ENCODE results near the gene TP73. TPM values are rescaled to one million over a fixed set of nuclear protein-coding genes. Genes with fewer than 3 reads are reported as not detected.

The TP73 gene
- total RNA-seq, 3 donors from 2014 or later (not counting 1 experiment from before 2014, with no cell fraction given): 0.28 to 0.50 (median 0.39) TPM

DNA sequence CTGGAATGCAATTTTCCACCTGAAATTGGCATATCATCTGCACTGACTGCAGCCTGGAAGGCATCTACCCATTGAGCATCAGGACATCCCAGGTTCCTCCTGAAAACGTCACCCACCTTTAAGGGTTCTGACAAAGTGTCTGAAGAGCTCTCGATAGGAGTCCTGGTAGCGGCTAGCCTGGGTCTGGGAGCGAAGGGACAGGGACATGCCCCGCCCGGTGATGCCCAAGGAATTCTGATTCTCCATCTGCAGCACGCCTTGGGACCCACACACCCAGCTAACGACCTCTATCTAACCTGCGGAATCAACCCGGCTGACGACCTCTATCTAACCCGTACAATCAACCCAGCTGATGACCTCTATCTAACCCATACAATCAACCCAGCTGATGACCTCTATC lies 86.6 kb downstream of the TP73 start:
- Mint-ChIP-seq H3K9me3 (no peaks in the 10 kb centered on the region), H3K4me3 (no peak overlapping the region), H3K27me3 (ENCODE audit: low read depth in 2 of 2) (no peaks in the 10 kb centered on the region), H3K27ac (no peak overlapping the region), H3K36me3 (no peaks in the 10 kb centered on the region), H3K4me1 (peaks cover 0 to 5% of the 10 kb centered on the region in 2 donors)
- Histone ChIP-seq H3K36me3 (ENCODE audit: control insufficient read depth, insufficient read depth, low read length) (peaks cover 18% of the 10 kb centered on the region), H3K4me3 (ENCODE audit: low read length) (no peak overlapping the region), H3K27me3 (ENCODE audit: control insufficient read depth, insufficient read depth, low read length) (no peaks in the 10 kb centered on the region), H3K27ac (ENCODE audit: low read length) (no peak overlapping the region), H3K4me1 (ENCODE audit: control insufficient read depth, insufficient read depth, low read length) (no peaks in the 10 kb centered on the region), H3K9me3 (ENCODE audit: control insufficient read depth, insufficient read depth, low read length) (no peaks in the 10 kb centered on the region)
- TF ChIP-seq, protein P1, sequence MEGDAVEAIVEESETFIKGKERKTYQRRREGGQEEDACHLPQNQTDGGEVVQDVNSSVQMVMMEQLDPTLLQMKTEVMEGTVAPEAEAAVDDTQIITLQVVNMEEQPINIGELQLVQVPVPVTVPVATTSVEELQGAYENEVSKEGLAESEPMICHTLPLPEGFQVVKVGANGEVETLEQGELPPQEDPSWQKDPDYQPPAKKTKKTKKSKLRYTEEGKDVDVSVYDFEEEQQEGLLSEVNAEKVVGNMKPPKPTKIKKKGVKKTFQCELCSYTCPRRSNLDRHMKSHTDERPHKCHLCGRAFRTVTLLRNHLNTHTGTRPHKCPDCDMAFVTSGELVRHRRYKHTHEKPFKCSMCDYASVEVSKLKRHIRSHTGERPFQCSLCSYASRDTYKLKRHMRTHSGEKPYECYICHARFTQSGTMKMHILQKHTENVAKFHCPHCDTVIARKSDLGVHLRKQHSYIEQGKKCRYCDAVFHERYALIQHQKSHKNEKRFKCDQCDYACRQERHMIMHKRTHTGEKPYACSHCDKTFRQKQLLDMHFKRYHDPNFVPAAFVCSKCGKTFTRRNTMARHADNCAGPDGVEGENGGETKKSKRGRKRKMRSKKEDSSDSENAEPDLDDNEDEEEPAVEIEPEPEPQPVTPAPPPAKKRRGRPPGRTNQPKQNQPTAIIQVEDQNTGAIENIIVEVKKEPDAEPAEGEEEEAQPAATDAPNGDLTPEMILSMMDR (IDR thresholded peaks at IDR 0.05): no peak
- 93% methylated on average over 12 of the region's 12 CpGs for WGBS (ENCODE audit: insufficient coverage)
- no peak for DNase-seq
- intact Hi-C loops (cut with micrococcal nuclease): no loop called here
- no peak for ATAC-seq

DNA sequence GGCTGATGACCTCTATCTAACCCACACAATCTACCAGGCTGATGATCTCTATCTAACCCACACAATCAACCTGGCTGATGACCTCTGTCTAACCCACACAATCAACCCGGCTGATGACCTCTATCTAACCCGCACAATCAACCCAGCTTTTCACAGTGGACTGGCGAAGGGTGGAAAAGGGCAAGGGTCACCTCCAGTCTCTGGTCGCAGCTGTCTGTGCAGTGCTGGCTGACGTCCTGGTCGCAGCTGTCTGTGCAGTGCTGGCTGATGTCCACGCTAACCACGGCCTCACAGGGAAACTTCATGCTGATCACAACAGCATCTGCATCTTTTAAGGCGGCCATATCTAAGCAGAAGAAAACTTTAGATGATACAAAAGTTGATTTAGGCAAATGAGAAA lies 87.7 kb downstream of the TP73 start:
- Mint-ChIP-seq H3K4me1 (peaks cover 6 to 9% of the 10 kb centered on the region in 2 donors), H3K27me3 (ENCODE audit: low read depth in 2 of 2) (no peaks in the 10 kb centered on the region), H3K36me3 (no peaks in the 10 kb centered on the region), H3K4me3 (no peak overlapping the region), H3K9me3 (no peaks in the 10 kb centered on the region), H3K27ac (no peak overlapping the region)
- H3K27ac ChIP-seq (ENCODE audit: low read length): no peak overlapping the region
- TF ChIP-seq, protein P1 (IDR thresholded peaks at IDR 0.05): no peak
- no peaks in the 10 kb centered on the region for H3K27me3 ChIP-seq (ENCODE audit: control insufficient read depth, insufficient read depth, low read length)
- H3K9me3 ChIP-seq (ENCODE audit: control insufficient read depth, insufficient read depth, low read length): no peaks in the 10 kb centered on the region
- peaks cover 18% of the 10 kb centered on the region for H3K36me3 ChIP-seq (ENCODE audit: control insufficient read depth, insufficient read depth, low read length)
- ATAC-seq: no peak
- no peak for DNase-seq
- H3K4me3 ChIP-seq (ENCODE audit: low read length): no peak overlapping the region
- WGBS (ENCODE audit: insufficient coverage): 92% methylated on average over 9 of the region's 9 CpGs
- intact Hi-C loops (cut with micrococcal nuclease): no loop called here
- H3K4me1 ChIP-seq (ENCODE audit: control insufficient read depth, insufficient read depth, low read length): no peaks in the 10 kb centered on the region

DNA sequence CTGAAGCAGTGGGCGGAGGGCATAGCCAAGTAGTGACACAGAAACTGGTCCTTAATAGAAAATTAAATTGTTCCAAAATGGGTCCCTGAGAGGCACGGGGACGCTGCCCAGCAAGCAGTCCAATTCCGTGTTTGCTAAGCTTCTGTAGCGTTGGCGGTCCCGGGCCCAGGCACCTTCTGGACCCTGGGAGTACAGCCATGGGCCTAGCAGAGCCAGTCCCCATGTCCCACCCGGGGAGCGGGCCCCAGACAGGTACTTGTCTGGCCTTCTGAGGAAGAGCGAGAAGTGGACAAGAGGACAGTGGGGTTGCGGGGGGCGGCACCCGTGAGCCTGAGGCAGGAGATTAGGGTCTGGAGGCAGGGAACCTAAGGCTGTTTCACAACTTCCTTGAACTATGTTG lies 88.4 kb downstream of the TP73 start:
- H3K36me3 ChIP-seq (ENCODE audit: control insufficient read depth, insufficient read depth, low read length): peaks cover 18% of the 10 kb centered on the region
- no peak for ATAC-seq
- WGBS (ENCODE audit: insufficient coverage): 96% methylated on average over 13 of the region's 13 CpGs
- H3K9me3 ChIP-seq (ENCODE audit: control insufficient read depth, insufficient read depth, low read length): no peaks in the 10 kb centered on the region
- DNase-seq: no peak
- no peak overlapping the region for H3K4me3 ChIP-seq (ENCODE audit: low read length)
- no peaks in the 10 kb centered on the region for H3K36me3 Mint-ChIP-seq
- H3K27ac Mint-ChIP-seq: no peak overlapping the region
- no peaks in the 10 kb centered on the region for H3K9me3 Mint-ChIP-seq
- no peaks in the 10 kb centered on the region for H3K4me1 ChIP-seq (ENCODE audit: control insufficient read depth, insufficient read depth, low read length)
- H3K27me3 Mint-ChIP-seq (ENCODE audit: low read depth in 2 of 2): no peaks in the 10 kb centered on the region
- no peak overlapping the region for H3K27ac ChIP-seq (ENCODE audit: low read length)
- no peak overlapping the region for H3K4me3 Mint-ChIP-seq
- TF ChIP-seq, protein P1 (IDR thresholded peaks at IDR 0.05): no peak
- intact Hi-C loops (cut with micrococcal nuclease): no loop called here
- H3K4me1 Mint-ChIP-seq: peaks cover 13 to 16% of the 10 kb centered on the region in 2 donors
- no peaks in the 10 kb centered on the region for H3K27me3 ChIP-seq (ENCODE audit: control insufficient read depth, insufficient read depth, low read length)

All from natural killer cell (primary cell).